SJSA1 (cell line): ENCODE data around the gene LMBRD2. TPM values are rescaled to one million over a fixed set of nuclear protein-coding genes. Genes with fewer than 3 reads are reported as not detected.
A peak's percentile ranks its signal among the peaks of the same experiment; 100 is the strongest.

Experiments used
- DNase-seq, 2 experiments: peaks; one replicate each; pipeline ENCODE4 v3.0.0-alpha.2; 2015 to 2020; ENCODE audit warnings: low spot score in 2 of 2, low read depth in 1 of 2
- H3K27ac ChIP-seq: fragments of 250-450 bp; sonication (Bioruptor Pico); 2 replicates; pipeline ENCODE4 v1.5.1; 2020; ENCODE audit warnings: mild to moderate bottlenecking, moderate library complexity
- H3K27me3 ChIP-seq: fragments of 250-450 bp; sonication (Bioruptor Pico); replicated peaks from 2 replicates; pipeline ENCODE4 v1.5.1; 2020; ENCODE audit warnings: mild to moderate bottlenecking, moderate library complexity
- H3K36me3 ChIP-seq: fragments of 250-450 bp; sonication (Bioruptor Pico); 2 replicates; pipeline ENCODE4 v1.5.1; 2020; ENCODE audit warnings: mild to moderate bottlenecking
- H3K4me1 ChIP-seq: fragments of 250-450 bp; sonication (Bioruptor Pico); replicated peaks from 2 replicates; pipeline ENCODE4 v1.6.1; 2021; ENCODE audit warnings: mild to moderate bottlenecking
- H3K4me3 ChIP-seq: fragments of 250-450 bp; sonication (Bioruptor Pico); 2 replicates; pipeline ENCODE4 v1.5.1; 2020; ENCODE audit warnings: mild to moderate bottlenecking
- H3K9me3 ChIP-seq: fragments of 250-450 bp; sonication (Bioruptor Pico); replicated peaks from 2 replicates; pipeline ENCODE4 v1.5.1; 2020; ENCODE audit warnings: mild to moderate bottlenecking
- total RNA-seq: library from RNA; depleted of rRNA; stranded (reverse); fragments of >200 nt; shearing (Covaris generic); gene quantifications from 2 replicates; pipeline ENCODE4 v1.2.3, GENCODE V29; 2014; rRNA removed

Gene LMBRD2
- total RNA-seq, 1 experiment from 2014 or later, result 21.1 TPM

DNA sequence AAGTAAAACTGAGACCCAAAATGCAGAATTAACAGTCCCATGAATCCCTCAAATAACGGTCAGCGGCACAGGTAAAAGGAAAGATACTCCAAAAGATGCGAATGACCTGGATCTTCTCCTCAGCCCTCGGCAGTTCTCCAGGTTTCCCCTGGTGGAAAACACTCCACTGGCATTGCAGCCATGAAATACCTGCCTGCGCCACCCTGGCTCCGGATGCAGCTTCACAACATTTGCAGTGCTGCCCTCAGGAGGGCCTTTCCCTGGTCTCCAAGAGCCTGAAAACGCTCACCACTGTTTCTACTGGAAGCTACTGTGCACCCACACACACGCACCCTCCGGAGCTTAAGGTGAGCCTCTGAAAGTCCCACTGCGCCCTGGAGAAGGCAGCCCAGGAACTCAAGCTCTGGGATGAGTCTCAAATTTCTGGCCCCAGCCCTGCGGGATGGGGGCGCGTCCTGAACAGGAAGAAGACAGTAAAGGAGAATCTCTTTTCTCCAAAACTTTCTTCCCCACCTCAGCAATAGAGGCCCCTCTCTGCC, 85.6 kb downstream of the LMBRD2 start:
- Histone ChIP-seq H3K9me3 (no peaks in the 10 kb centered on the region), H3K4me1 (no peaks in the 10 kb centered on the region), H3K4me3 (no peak overlapping the region), H3K27me3 (0 out of 2 replicates have a peak, but pooled peaks cover 5% of the 10 kb centered on the region), H3K27ac (no peak overlapping the region), H3K36me3 (no peaks in the 10 kb centered on the region)
- DNase-seq, result no peak

GRCh38 chr5:36060420-36060887, 91.2 kb downstream of the LMBRD2 start:
- no peak overlapping the region for H3K4me3 ChIP-seq

GRCh38 chr5:36059571-36060419, 91.9 kb downstream of the LMBRD2 start:
- peaks cover 20% of the 10 kb centered on the region for H3K4me1 ChIP-seq
- no peaks in the 10 kb centered on the region for H3K27me3 ChIP-seq
- no peaks in the 10 kb centered on the region for H3K36me3 ChIP-seq
- DNase-seq, result peak; percentile 60 to 69
- H3K27ac ChIP-seq, result peak overlapping the region; percentile 89
- no peak overlapping the region for H3K4me3 ChIP-seq
- H3K9me3 ChIP-seq, result no peaks in the 10 kb centered on the region

More at GRCh38 chr5:36060420-36060887, 91.2 kb downstream of the LMBRD2 start:
- H3K27ac ChIP-seq, result peak overlapping the region; percentile 89
- DNase-seq, result peak in 1 of 2 experiments; percentile 62
- no peaks in the 10 kb centered on the region for H3K36me3 ChIP-seq
- 0 out of 2 replicates have a peak, but pooled peaks cover 1% of the 10 kb centered on the region for H3K27me3 ChIP-seq
- H3K4me1 ChIP-seq, result peaks cover 20% of the 10 kb centered on the region
- no peaks in the 10 kb centered on the region for H3K9me3 ChIP-seq

DNA sequence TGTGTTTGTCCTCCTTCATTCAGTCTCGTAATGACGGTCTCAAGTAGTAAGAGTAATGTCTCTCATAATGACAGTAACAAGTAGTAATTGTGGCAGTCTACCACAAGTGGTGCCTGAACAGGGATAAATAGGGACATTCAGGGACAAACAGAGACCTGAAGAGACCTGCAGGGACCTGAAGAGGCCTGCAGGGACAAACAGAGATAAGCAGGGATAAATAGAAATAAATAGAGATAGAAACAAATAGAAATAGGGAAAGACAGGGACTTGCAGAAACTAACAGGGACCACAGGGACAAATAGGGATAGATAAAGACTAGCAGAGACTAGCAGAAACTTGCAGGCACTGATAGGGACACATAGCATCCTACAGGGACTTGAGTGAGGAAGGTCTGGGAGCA, 92.9 kb downstream of the LMBRD2 start:
- H3K4me1 ChIP-seq, result peaks cover 20% of the 10 kb centered on the region
- no peaks in the 10 kb centered on the region for H3K27me3 ChIP-seq
- DNase-seq, result no peak
- no peak overlapping the region for H3K4me3 ChIP-seq
- H3K36me3 ChIP-seq, result no peaks in the 10 kb centered on the region
- no peak overlapping the region for H3K27ac ChIP-seq
- H3K9me3 ChIP-seq, result no peaks in the 10 kb centered on the region

DNA sequence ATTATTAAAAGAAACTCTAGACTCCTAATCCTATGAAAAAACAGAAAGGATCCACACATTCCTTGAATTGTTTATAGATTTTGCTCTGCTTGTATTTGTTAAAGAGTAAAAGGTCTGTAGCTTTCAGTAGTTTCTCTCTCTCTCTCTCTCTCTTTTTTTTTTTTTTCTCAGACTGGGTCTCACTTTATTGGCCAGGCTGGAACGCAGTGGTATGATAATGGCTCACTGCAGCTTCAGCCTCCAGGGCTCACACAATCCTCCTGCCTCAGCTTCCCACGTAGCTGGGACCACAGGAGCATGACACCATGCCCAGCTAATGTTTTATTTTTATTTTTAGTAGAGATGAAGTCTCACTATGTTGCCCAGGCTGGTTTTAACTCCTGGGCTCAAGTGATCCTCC, 94.3 kb downstream of the LMBRD2 start:
- DNase-seq, result no peak
- Histone ChIP-seq H3K4me3 (no peak overlapping the region), H3K27me3 (no peaks in the 10 kb centered on the region), H3K36me3 (no peaks in the 10 kb centered on the region), H3K9me3 (no peaks in the 10 kb centered on the region), H3K27ac (no peak overlapping the region), H3K4me1 (peaks cover 20% of the 10 kb centered on the region)

GRCh38 chr5:36056422-36056821, 95.3 kb downstream of the LMBRD2 start:
- no peak for DNase-seq
- Histone ChIP-seq H3K36me3 (no peaks in the 10 kb centered on the region), H3K27ac (no peak overlapping the region), H3K27me3 (no peaks in the 10 kb centered on the region), H3K9me3 (no peaks in the 10 kb centered on the region), H3K4me1 (peaks cover 20% of the 10 kb centered on the region), H3K4me3 (no peak overlapping the region)

DNA sequence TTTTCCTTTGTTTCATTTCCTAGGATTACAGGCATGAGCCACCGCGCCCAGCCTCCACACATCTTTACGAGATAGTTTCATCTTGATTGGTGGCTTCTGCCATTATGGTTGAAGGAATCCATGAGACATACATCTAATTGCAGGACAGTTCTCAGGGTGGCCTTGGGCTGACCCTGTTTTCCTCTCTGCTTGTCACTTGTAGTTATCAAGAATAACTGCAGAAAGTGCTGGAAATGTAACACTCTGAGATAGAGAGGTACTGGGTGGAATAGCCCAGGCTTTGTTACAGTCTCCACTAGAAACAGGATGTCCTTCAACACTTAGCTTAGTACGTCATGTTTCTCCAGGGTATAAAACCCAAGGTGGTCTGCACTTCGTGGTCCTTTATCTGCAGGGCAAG, 95.7 kb downstream of the LMBRD2 start:
- Histone ChIP-seq H3K27ac (no peak overlapping the region), H3K4me1 (peaks cover 20% of the 10 kb centered on the region), H3K36me3 (no peaks in the 10 kb centered on the region), H3K9me3 (no peaks in the 10 kb centered on the region), H3K4me3 (no peak overlapping the region), H3K27me3 (no peaks in the 10 kb centered on the region)
- no peak for DNase-seq

DNA sequence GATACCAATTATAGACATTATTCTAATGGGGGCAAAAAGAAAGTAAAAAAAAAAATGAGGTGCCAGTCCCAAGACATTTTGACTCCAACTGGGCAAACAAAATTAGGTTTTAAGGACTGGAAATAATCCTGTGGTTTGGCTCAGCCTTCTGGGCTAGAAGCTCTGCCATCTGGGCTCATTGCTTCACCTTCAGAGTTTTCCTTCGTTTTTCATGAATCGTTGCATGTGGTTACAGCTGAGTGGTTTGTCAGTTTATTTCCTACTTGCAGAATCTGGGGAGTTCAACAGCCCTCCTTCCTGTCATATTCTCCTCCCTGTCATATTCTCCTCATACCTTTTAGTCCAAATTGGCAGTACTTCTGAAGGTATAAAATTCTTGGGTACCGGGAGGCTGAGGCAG, 97.0 kb downstream of the LMBRD2 start:
- no peaks in the 10 kb centered on the region for H3K27me3 ChIP-seq
- H3K4me3 ChIP-seq, result no peak overlapping the region
- H3K36me3 ChIP-seq, result no peaks in the 10 kb centered on the region
- no peak overlapping the region for H3K27ac ChIP-seq
- peaks cover 7% of the 10 kb centered on the region for H3K4me1 ChIP-seq
- no peaks in the 10 kb centered on the region for H3K9me3 ChIP-seq
- no peak for DNase-seq

- DNase-seq, result no peak
- H3K36me3 ChIP-seq, result no peaks in the 10 kb centered on the region
Measured at GRCh38 chr5:36052538-36052937, 99.1 kb downstream of the LMBRD2 start.

GRCh38 chr5:36049949-36050348, 101.7 kb downstream of the LMBRD2 start:
- Histone ChIP-seq H3K4me1 (no peaks in the 10 kb centered on the region; the same call in 1 of the 2 replicates), H3K27ac (no peak overlapping the region), H3K4me3 (no peak overlapping the region), H3K27me3 (no peaks in the 10 kb centered on the region), H3K36me3 (no peaks in the 10 kb centered on the region), H3K9me3 (no peaks in the 10 kb centered on the region)
- DNase-seq, result no peak

More at GRCh38 chr5:36052538-36052937, 99.1 kb downstream of the LMBRD2 start:
- no peak overlapping the region for H3K27ac ChIP-seq
- no peaks in the 10 kb centered on the region for H3K9me3 ChIP-seq
- no peak overlapping the region for H3K4me3 ChIP-seq
- peaks cover 4% of the 10 kb centered on the region for H3K4me1 ChIP-seq
- H3K27me3 ChIP-seq, result no peaks in the 10 kb centered on the region

Other genes starting within 250 kb of the LMBRD2 start
- 0.47 TPM in 1 of 2 replicates, not detected in the other for gene CAPSL, start 213.3 kb downstream of the LMBRD2 start, total RNA-seq
- 1.0 TPM in 1 of 2 replicates, not detected in the other for gene UGT3A1, start 160.5 kb downstream of the LMBRD2 start, total RNA-seq
- not detected in 2 replicates for gene UGT3A2, start 85.0 kb downstream of the LMBRD2 start, total RNA-seq
- gene SKP2, start 224 bp upstream of the LMBRD2 start, total RNA-seq, result 51.7 and 73.5 TPM in 2 replicates
- 14.3 and 22.2 TPM in 2 replicates for gene NADK2, start 90.0 kb upstream of the LMBRD2 start, total RNA-seq
- gene RANBP3L, start 150.0 kb upstream of the LMBRD2 start, total RNA-seq, result not detected in 2 replicates